H9 (cell line): ENCODE results near the gene CERK. TPM values are rescaled to one million over a fixed set of nuclear protein-coding genes. Genes with fewer than 3 reads are reported as not detected.

Source experiments
- DNase-seq: peaks from one replicate; pipeline ENCODE4 v3.0.0-alpha.2; 2017
- H2AFZ ChIP-seq: one replicate; pipeline ENCODE4 v1.6.1; 2013; ENCODE audit warnings: mild to moderate bottlenecking, low read length, control low read depth, moderate library complexity
- H2AK5ac ChIP-seq: 2 replicates; pipeline ENCODE4 v1.6.1; 2013; ENCODE audit warnings: low read length, control low read depth, mixed read lengths; ENCODE audit not compliant: insufficient read length
- H2BK120ac ChIP-seq: one replicate; pipeline ENCODE4 v1.6.1; 2013; ENCODE audit warnings: low read depth, mild to moderate bottlenecking, low read length, control low read depth, inconsistent platforms; ENCODE audit not compliant: poor library complexity, severe bottlenecking
- H2BK12ac ChIP-seq: 2 replicates; pipeline ENCODE4 v1.6.1; 2013; ENCODE audit warnings: low read length, control low read depth, mixed read lengths, low read depth; ENCODE audit not compliant: insufficient read length
- H2BK15ac ChIP-seq: 2 replicates; pipeline ENCODE4 v1.6.1; 2013; ENCODE audit warnings: low read depth, low read length, control low read depth
- H2BK20ac ChIP-seq: one replicate; pipeline ENCODE4 v1.6.1; 2013; ENCODE audit warnings: low read depth, mild to moderate bottlenecking, low read length, control low read depth, inconsistent platforms; ENCODE audit not compliant: poor library complexity, severe bottlenecking
- H2BK5ac ChIP-seq: 2 replicates; pipeline ENCODE4 v1.6.1; 2013; ENCODE audit warnings: low read length, control low read depth, mixed read lengths; ENCODE audit not compliant: insufficient read length
- H3K14ac ChIP-seq: 2 replicates; pipeline ENCODE4 v1.6.1; 2013; ENCODE audit warnings: low read length, control low read depth; ENCODE audit not compliant: insufficient read depth
- H3K18ac ChIP-seq: 2 replicates; pipeline ENCODE4 v1.6.1; 2013; ENCODE audit warnings: low read depth, mild to moderate bottlenecking, mixed read lengths, low read length, control low read depth; ENCODE audit not compliant: insufficient read length
- H3K23ac ChIP-seq: 2 replicates; pipeline ENCODE4 v1.6.1; 2013; ENCODE audit warnings: low read length, control low read depth, mixed read lengths, low read depth; ENCODE audit not compliant: insufficient read length
- H3K23me2 ChIP-seq: 2 replicates; pipeline ENCODE4 v1.6.1; 2013; ENCODE audit warnings: low read depth, mild to moderate bottlenecking, mixed read lengths, low read length, control low read depth; ENCODE audit not compliant: insufficient read length, poor library complexity, severe bottlenecking
- H3K27ac ChIP-seq: 2 replicates; pipeline ENCODE4 v1.5.1; 2013; ENCODE audit warnings: low read length, control low read depth, mixed read lengths, low read depth; ENCODE audit not compliant: insufficient read length
- H3K27me3 ChIP-seq: 2 replicates; pipeline ENCODE4 v1.6.1; 2013; ENCODE audit warnings: low read length, control low read depth, inconsistent platforms; ENCODE audit not compliant: insufficient read depth
- H3K4ac ChIP-seq: 2 replicates; pipeline ENCODE4 v1.6.1; 2013; ENCODE audit warnings: low read depth, mild to moderate bottlenecking, control low read depth, inconsistent platforms, low read length, moderate library complexity
- H3K4me1 ChIP-seq: 2 replicates; pipeline ENCODE4 v1.6.1; 2013; ENCODE audit warnings: low read length, control low read depth, inconsistent platforms; ENCODE audit not compliant: insufficient read depth
- H3K4me2 ChIP-seq: 2 replicates; pipeline ENCODE4 v1.6.1; 2013; ENCODE audit warnings: low read length, control low read depth, mixed read lengths; ENCODE audit not compliant: insufficient read length, insufficient read depth
- H3K56ac ChIP-seq: 2 replicates; pipeline ENCODE4 v1.6.1; 2013; ENCODE audit warnings: low read depth, mild to moderate bottlenecking, mixed read lengths, low read length, control low read depth; ENCODE audit not compliant: insufficient read length
- H3K79me1 ChIP-seq: 2 replicates; pipeline ENCODE4 v1.6.1; 2013; ENCODE audit warnings: low read depth, mild to moderate bottlenecking, moderate library complexity, low read length, control low read depth, inconsistent platforms; ENCODE audit not compliant: insufficient read depth, poor library complexity, severe bottlenecking
- H3K79me2 ChIP-seq: 2 replicates; pipeline ENCODE4 v1.6.1; 2013; ENCODE audit warnings: low read length, control low read depth, inconsistent platforms; ENCODE audit not compliant: insufficient read depth
- H3K9ac ChIP-seq: 2 replicates; pipeline ENCODE4 v1.6.1; 2013; ENCODE audit warnings: low read length, control low read depth, mixed read lengths; ENCODE audit not compliant: insufficient read length; ENCODE audit errors: extremely low read depth
- H3K9me3 ChIP-seq: one replicate; pipeline ENCODE4 v1.6.1; 2013; ENCODE audit warnings: low read depth, low read length, inconsistent platforms; ENCODE audit not compliant: control insufficient read depth
- H3T11ph ChIP-seq: one replicate; pipeline ENCODE4 v1.6.1; 2013; ENCODE audit warnings: mild to moderate bottlenecking, low read length, control low read depth, inconsistent platforms
- H4K20me1 ChIP-seq: one replicate; pipeline ENCODE4 v1.6.1; 2013; ENCODE audit not compliant: control insufficient read depth, insufficient read length, insufficient read depth
- H4K5ac ChIP-seq: 2 replicates; pipeline ENCODE4 v1.6.1; 2013; ENCODE audit warnings: low read depth, mild to moderate bottlenecking, mixed read lengths, low read length, control low read depth; ENCODE audit not compliant: insufficient read length
- H4K8ac ChIP-seq: replicated peaks from 2 replicates; pipeline ENCODE4 v1.6.1; 2013; ENCODE audit warnings: low read length, control low read depth, mixed read lengths, low read depth; ENCODE audit not compliant: insufficient read length
- H4K91ac ChIP-seq: 2 replicates; pipeline ENCODE4 v1.6.1; 2013; ENCODE audit warnings: low read depth, mild to moderate bottlenecking, moderate library complexity, mixed read lengths, low read length, control low read depth; ENCODE audit not compliant: insufficient read length
- H3K27ac Mint-ChIP-seq, 3 experiments: 2 replicates in 2 of 3; 3 replicates in 1 of 3; pipeline ENCODE4 v1.8.0; 2020 to 2021; ENCODE audit warnings: mixed read lengths in 3 of 3, mild to moderate bottlenecking in 1 of 3, moderate library complexity in 1 of 3
- H3K27me3 Mint-ChIP-seq: 2 replicates; pipeline ENCODE4 v1.8.0; 2021; ENCODE audit warnings: low read depth, mild to moderate bottlenecking, moderate library complexity, mixed read lengths
- H3K36me3 Mint-ChIP-seq, 3 experiments: 2 replicates in 2 of 3; 3 replicates in 1 of 3; pipeline ENCODE4 v1.8.0; 2020 to 2021; ENCODE audit warnings: low read depth in 3 of 3, mixed read lengths in 3 of 3; ENCODE audit not compliant: insufficient read depth in 1 of 3
- H3K4me1 Mint-ChIP-seq, 2 experiments: 2 replicates each; pipeline ENCODE4 v1.8.0; 2020; ENCODE audit warnings: mixed read lengths in 2 of 2
- H3K4me3 Mint-ChIP-seq, 2 experiments: 2 replicates in 1 of 2; 3 replicates in 1 of 2; pipeline ENCODE4 v1.8.0; 2020 to 2021; ENCODE audit warnings: mild to moderate bottlenecking in 2 of 2, mixed read lengths in 2 of 2, moderate library complexity in 1 of 2
- H3K9me3 Mint-ChIP-seq, 2 experiments: 2 replicates in 1 of 2; 3 replicates in 1 of 2; pipeline ENCODE4 v1.8.0; 2020; ENCODE audit warnings: mild to moderate bottlenecking in 2 of 2, mixed read lengths in 2 of 2, moderate library complexity in 1 of 2
- CTCF ChIP-seq: fragments of 200-600 bp; sonication (generic); conservative IDR thresholded peaks from 3 replicates; pipeline ENCODE4 v1.8.0; 2021; ENCODE audit warnings: antibody characterized with exemption, mild to moderate bottlenecking
- WGBS: extraction: QIAGEN DNeasy Blood & Tissue Kit; methylation state at CpG from one replicate; pipeline ENCODE4 v1.1.7; 2013; ENCODE audit warnings: missing lambda C conversion rate, low lambda C conversion rate, mixed read lengths; ENCODE audit not compliant: insufficient read length; ENCODE audit errors: extremely low coverage; 5-methylcytosine and 5-hydroxymethylcytosine counted together
- total RNA-seq: library from RNA; stranded (reverse); gene quantifications from 2 replicates; pipeline ENCODE4 v1.2.1, GENCODE V29; 2021

CERK gene
- total RNA-seq, 1 experiment from 2014 or later, result 47.1 TPM

- Histone ChIP-seq H3K27ac (no peak overlapping the region), H3K18ac (no peak overlapping the region), H3K56ac (no peak overlapping the region), H2AK5ac (no peak overlapping the region), H4K5ac (no peak overlapping the region), H4K20me1 (no peaks in the 10 kb centered on the region), H3K27me3 (no peaks in the 10 kb centered on the region), H3K79me1 (no peaks in the 10 kb centered on the region), H2BK12ac (no peak overlapping the region), H3K23ac (no peak overlapping the region), H2BK120ac (no peak overlapping the region), H3K4me2 (no peak overlapping the region), H3K9me3 (no peaks in the 10 kb centered on the region), H3T11ph (no peak overlapping the region), H2AFZ (no peak overlapping the region), H3K23me2 (no peaks in the 10 kb centered on the region), H2BK5ac (no peak overlapping the region), H3K4me1 (no peaks in the 10 kb centered on the region), H3K79me2 (no peaks in the 10 kb centered on the region), H2BK20ac (no peak overlapping the region), H3K14ac (no peak overlapping the region), H3K4ac (no peak overlapping the region), H2BK15ac (no peak overlapping the region), H4K91ac (no peak overlapping the region), H3K9ac (no peak overlapping the region), H4K8ac (no peak overlapping the region)
- Mint-ChIP-seq H3K27ac (no peak overlapping the region), H3K9me3 (peaks cover 18 to 30% of the 10 kb centered on the region in 2 experiments), H3K27me3 (peaks cover 25% of the 10 kb centered on the region), H3K4me1 (no peaks in the 10 kb centered on the region), H3K4me3 (no peak overlapping the region), H3K36me3 (peaks cover 14 to 23% (median 18%) of the 10 kb centered on the region in 3 experiments)
- WGBS, result no CpG with 5 or more reads among the region's 6 CpGs
- no peak for DNase-seq
- TF ChIP-seq CTCF, result no peak
These were observed 14.9 kb upstream of the CERK start for GRCh38 chr22:46752988-46753310.
